ENCODE results near the gene GALNS.
A peak's percentile ranks its signal among the peaks of the same experiment; 100 is the strongest.

GALNS gene

GRCh38 chr16:88888461-88889387 lies 32.0 kb upstream of the GALNS start:
- DNase-seq: no peak

- no peak for DNase-seq
Measured at GRCh38 chr16:88888057-88888456, 31.3 kb upstream of the GALNS start.

DNA sequence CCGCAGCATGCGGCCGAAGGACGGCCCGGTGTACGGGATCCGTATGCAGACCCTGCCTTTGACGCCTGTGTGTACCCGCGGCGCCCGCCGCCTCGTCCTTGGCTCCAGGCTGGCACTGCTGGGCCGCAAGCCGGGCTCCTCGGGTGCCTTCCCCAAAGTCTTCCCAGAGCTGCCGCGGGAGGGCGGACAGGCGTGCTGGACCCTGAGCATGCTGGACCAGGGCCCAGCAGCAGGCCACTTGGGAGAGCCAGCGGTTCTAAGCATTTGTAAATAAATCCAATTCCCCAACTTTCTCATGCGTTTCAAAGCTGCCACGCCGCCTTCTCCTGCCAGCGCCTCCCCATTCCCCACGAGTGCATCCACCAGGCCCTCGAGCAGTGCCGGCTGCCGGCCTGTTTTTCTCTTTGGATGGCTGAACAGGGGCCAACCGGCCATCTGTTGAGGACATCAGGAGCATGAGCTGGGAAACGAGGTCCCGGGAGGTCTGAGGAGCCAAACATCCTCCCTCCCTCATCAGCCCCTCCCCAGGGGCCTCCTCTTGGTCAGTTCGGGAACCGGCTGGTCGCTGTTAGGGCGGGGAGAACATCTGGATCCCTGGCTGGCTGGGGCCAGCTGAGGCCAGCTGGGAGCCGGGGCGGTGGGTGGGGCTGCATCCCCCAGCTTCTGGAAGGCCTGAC lies 30.2 kb upstream of the GALNS start:
- DNase-seq: no peak

DNA sequence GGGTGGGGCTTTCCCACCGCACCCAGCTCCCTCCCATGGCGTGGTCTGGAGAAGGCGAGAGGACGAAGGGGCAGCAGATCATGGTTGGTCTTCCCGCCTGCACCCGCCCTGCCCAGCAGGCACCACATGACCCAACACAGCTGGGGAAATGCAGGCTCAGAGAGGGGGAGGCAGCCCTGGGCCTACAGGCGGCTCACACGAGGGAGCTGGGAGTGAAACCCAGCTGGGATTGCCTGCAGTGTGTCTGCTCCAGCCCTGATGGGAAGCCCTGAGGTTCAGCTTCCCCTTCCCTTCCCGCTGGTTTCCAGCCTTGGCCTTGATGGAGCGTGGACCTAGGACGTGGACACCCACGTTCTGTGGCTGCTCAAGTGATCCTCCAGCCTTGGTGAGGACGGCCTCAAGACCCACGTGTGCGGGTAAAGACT lies 29.7 kb upstream of the GALNS start:
- DNase-seq: no peak

- DNase-seq: no peak
Measured at GRCh38 chr16:88885693-88886280, 29.0 kb upstream of the GALNS start.

GRCh38 chr16:88884569-88885271 lies 28.0 kb upstream of the GALNS start:
- no peak for DNase-seq

DNA sequence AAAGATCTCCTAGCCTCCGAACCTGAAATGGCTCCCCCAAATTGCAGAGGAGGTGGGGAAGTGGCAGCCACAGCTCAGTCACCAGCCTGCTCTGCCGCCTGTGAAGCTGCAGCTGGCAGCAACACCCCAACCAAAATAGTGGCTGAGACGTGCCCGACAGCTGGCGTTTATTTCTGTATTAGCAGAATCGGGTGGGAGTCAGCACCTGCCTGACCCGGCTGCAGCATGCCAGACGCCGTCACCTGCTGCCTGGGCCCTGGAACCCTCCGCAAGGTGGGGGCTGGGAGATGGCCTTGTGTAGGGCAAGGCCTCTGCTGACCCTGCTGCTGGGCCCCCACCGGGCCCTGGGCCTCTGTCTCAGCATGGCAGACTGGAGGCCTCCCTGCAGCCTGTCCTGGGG lies 27.2 kb upstream of the GALNS start:
- DNase-seq: no peak

GRCh38 chr16:88883117-88883895 lies 26.6 kb upstream of the GALNS start:
- DNase-seq: no peak

- peak; percentile 13 for DNase-seq
Measured at GRCh38 chr16:88882358-88883030, 25.7 kb upstream of the GALNS start.

GRCh38 chr16:88881675-88882357 lies 25.1 kb upstream of the GALNS start:
- DNase-seq: no peak

- no peak for DNase-seq
Measured at GRCh38 chr16:88881007-88881615, 24.4 kb upstream of the GALNS start.

- no peak for DNase-seq
Measured at GRCh38 chr16:88880226-88881006, 23.7 kb upstream of the GALNS start.

- DNase-seq: no peak
Measured at GRCh38 chr16:88879788-88880055, 23.0 kb upstream of the GALNS start.

DNA sequence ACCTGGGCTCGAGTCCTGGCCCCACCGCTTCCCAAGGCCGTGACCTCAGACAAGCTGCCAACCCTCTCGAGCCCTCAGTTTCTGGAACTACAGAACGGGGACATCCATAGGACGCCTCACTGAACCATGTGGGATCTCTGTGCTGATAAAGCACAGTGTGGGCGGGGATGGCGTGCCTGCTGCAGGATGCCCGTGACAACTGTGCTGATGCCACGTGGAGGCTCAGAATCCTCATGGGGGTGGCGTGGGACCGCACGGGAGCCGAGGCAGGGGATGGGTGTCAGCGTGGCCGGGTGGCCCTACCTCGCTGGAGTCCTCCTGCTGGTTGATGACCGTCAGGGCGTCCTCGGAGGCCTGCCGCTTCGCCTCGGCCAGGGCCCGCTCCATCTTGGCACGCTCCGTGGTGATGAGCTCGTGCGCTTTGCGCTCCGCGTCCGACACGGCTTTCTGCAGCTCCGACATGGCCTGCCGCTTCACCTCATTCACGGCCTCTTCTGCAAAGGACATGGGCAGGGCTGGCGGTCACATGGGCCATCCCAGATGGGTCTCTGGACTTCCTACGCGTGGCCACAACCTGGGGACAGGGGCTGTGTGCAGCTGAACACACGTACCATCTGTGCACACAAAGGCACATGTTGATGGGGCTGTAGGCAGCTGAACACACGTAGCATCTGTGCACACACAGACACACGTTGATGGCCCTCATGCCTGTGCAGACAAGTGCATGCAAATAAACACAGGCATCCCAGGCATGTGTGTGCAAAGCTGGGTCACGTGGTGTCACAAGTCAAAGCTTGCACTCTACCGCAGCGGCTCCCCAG lies 22.4 kb upstream of the GALNS start:
- peak; percentile 13 for DNase-seq

DNA sequence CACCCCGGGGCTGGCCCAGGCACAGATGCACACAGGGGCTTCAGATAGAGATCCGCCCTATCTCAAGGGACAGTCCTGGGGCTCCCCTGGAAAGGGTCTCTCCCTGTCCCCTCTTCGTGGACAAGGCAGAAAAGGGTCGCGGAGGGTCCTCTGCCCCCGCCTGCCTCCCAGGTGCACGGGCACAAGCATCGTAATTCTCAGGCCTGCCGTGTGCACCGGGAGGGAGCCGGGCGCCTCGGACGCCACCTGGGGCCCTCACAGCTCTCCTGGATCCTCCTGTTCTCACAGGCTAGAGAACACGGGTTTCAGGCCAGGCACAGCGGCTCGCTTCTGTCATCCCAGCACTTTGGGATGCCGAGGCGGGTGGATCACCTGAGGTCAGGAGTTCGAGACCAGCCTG lies 21.6 kb upstream of the GALNS start:
- DNase-seq: no peak

- DNase-seq: no peak
Measured at GRCh38 chr16:88877564-88878289, 21.0 kb upstream of the GALNS start.

DNA sequence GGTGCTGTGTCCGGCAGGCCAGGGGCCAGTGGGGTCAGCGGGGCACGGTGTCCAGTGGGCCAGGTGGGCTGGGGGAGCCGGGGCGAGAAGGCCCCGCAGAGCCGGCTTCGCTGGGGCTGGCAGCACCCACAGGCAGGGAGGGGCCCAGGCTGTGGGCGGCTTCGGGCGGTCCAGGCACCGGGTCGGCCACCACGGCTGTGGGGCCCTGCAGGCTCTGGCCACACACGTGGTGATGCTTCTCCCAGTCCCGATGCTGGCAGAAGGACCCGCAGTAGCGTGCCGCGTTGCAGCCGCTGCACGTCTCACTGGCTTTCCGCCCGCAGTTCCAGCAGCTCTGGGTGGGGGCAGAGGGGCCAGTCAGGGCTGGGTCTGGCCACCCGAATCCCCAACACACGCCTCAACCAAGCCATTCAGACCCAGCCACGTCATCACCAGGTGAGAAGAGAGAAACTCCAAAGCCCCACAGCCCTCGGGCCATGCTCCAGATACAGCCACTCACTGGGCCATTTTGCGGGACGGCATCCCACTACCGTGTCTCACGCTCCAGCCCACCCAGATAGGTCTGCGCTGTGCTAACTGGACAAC lies 20.3 kb upstream of the GALNS start:
- DNase-seq: no peak

GRCh38 chr16:88875703-88876234 lies 19.0 kb upstream of the GALNS start:
- DNase-seq: no peak

All from DMS53 (cell line).